EH (cell line): ENCODE results near the gene TOLLIP.
A peak's percentile ranks its signal among the peaks of the same experiment; 100 is the strongest.

Experiments used
- DNase-seq: peaks from one replicate; pipeline ENCODE4 v3.0.0-alpha.2; 2015; ENCODE audit warnings: low read depth

The TOLLIP gene

GRCh38 chr11:1310772-1311468 lies 1.5 kb upstream of the TOLLIP start:
- DNase-seq, result no peak

GRCh38 chr11:1310318-1310687 lies 871 bp upstream of the TOLLIP start:
- DNase-seq, result no peak

GRCh38 chr11:1308743-1309497 lies 512 bp downstream of the TOLLIP start:
- DNase-seq, result no peak

- DNase-seq, result peak; percentile 11
Observed at GRCh38 chr11:1307998-1308742, 1.3 kb downstream of the TOLLIP start.

GRCh38 chr11:1307163-1307870 lies 2.1 kb downstream of the TOLLIP start:
- DNase-seq, result no peak

- DNase-seq, result no peak
Observed at GRCh38 chr11:1306186-1307162, 3.0 kb downstream of the TOLLIP start.

GRCh38 chr11:1305501-1306056 lies 3.9 kb downstream of the TOLLIP start:
- no peak for DNase-seq

- no peak for DNase-seq
Observed at GRCh38 chr11:1305063-1305495, 4.4 kb downstream of the TOLLIP start.

- DNase-seq, result no peak
Observed at GRCh38 chr11:1304380-1304779, 5.1 kb downstream of the TOLLIP start.

GRCh38 chr11:1303973-1304372 lies 5.5 kb downstream of the TOLLIP start:
- DNase-seq, result no peak

GRCh38 chr11:1303126-1303821 lies 6.2 kb downstream of the TOLLIP start:
- DNase-seq, result peak; percentile 15

GRCh38 chr11:1302461-1303125 lies 6.8 kb downstream of the TOLLIP start:
- DNase-seq, result no peak

- no peak for DNase-seq
Observed at GRCh38 chr11:1302041-1302460, 7.4 kb downstream of the TOLLIP start.

GRCh38 chr11:1301220-1302000 lies 8.0 kb downstream of the TOLLIP start:
- no peak for DNase-seq

- no peak for DNase-seq
Observed at GRCh38 chr11:1300569-1301187, 8.8 kb downstream of the TOLLIP start.

GRCh38 chr11:1300121-1300520 lies 9.3 kb downstream of the TOLLIP start:
- DNase-seq, result no peak

- no peak for DNase-seq
Observed at GRCh38 chr11:1299621-1300020, 9.8 kb downstream of the TOLLIP start.
